Pancreas (tissue), 10 donors: Measurements from ENCODE around the gene ASPRV1. TPM values are rescaled to one million over a fixed set of nuclear protein-coding genes. Genes with fewer than 3 reads are reported as not detected.
"Not testable (repeated sequence)": the region's sequence is repeated elsewhere in the genome, so short reads cannot be mapped to it uniquely, and the experiment has no call there.

Experiments
- ATAC-seq, 4 donors: fragments of 200-7000 bp; cut with Tn5 transposase; one replicate each; pipeline versions ENCODE4 v1.8.0 to v1.9.1; 2020; ENCODE audit warnings: mild to moderate bottlenecking in 4 of 4, moderate library complexity in 4 of 4
- DNase-seq, 6 donors: peaks; one replicate each; pipeline ENCODE4 v3.0.0-alpha.2; 2020
- FAIRE-seq: peaks from 2 replicates; lab custom pipeline; 2012; peaks lifted over from hg19 to GRCh38; lab: Jason Lieb, UNC
- H3K27ac ChIP-seq, 4 donors: fragments of 200-600 bp; sonication (generic); 1 replicate in 3 of 4; 2 replicates in 1 of 4; pipeline versions ENCODE4 v1.5.0 to v1.8.0; 2020
- H3K27me3 ChIP-seq, 4 donors: fragments of 200-600 bp; one replicate each; pipeline ENCODE4 v1.8.0; 2021
- H3K36me3 ChIP-seq, 3 donors: fragments of 200-600 bp; sonication (generic) in 1 of 3; one replicate each; pipeline versions ENCODE4 v1.5.0 to v1.8.0; 2020 to 2021
- H3K4me1 ChIP-seq, 3 donors: fragments of 200-600 bp; one replicate each; pipeline ENCODE4 v1.8.0; 2021
- H3K4me3 ChIP-seq, 4 donors: fragments of 200-600 bp; sonication (generic) in 2 of 4; one replicate each; pipeline versions ENCODE4 v1.5.0 to v1.8.0; 2020 to 2021
- H3K9me3 ChIP-seq, 4 donors: fragments of 200-600 bp; one replicate each; pipeline ENCODE4 v1.8.0; 2021
- WGBS, 2 donors: extraction: QIAGEN DNeasy Blood & Tissue Kit; methylation state at CpG; one replicate each; pipeline ENCODE4 v1.1.7; 2013; 5-methylcytosine and 5-hydroxymethylcytosine counted together
- intact Hi-C, 3 donors: fragments of 100-400 bp; cut with DNase I; formaldehyde crosslinking; loops; one replicate each; pipeline versions ENCODE4 v1.11.1 to v1.14.2; 2022
- polyA plus RNA-seq, 2 donors: library from polyadenylated mRNA; stranded (reverse); fragments of 200-250 nt; gene quantifications; one replicate each; pipeline ENCODE4 v1.2.3, GENCODE V29; 2013
- total RNA-seq, 6 donors: library from RNA; stranded (reverse); fragmentation: NEBNext Ultra II Directional in 4 of 6; extraction: Animal tissue kit (Norgen Biotek cat#: 25700) in 4 of 6; gene quantifications; one replicate each; pipeline versions ENCODE4 v1.2.1 to v1.2.4, GENCODE V29; 2021 to 2023
- TF ChIP-seq, protein P1 (sequence below), 4 donors: fragments of 200-600 bp; sonication (generic) in 3 of 4; IDR thresholded peaks; one replicate each; pipeline versions ENCODE4 v1.5.0 to v1.8.0; 2021; ENCODE audit warnings: antibody characterized with exemption in 4 of 4
- donor health status: healthy with polysubstance abuse.
- donor health status: DM: no; HTN: no; CAD: no; lungs with moderate emphysema.
- donor health status: DM: no; HTN: no; CAD: no.
- donor health status: control.
- donor health status: control.
- donor health status: Bipolar disorder and iron deficiency.
- donor health status: DM: yes; HTN: yes; CAD: no.
- donor health status: DM: no; HTN: no; CAD: no.
- donor health status: DM: no; HTN: no; CAD: no.
- donor health status: DM: yes; HTN: yes; CAD: no.

The ASPRV1 gene
- total and polyA plus RNA-seq, 8 donors = 0.12 to 1.2 (median 0.29) TPM

DNA sequence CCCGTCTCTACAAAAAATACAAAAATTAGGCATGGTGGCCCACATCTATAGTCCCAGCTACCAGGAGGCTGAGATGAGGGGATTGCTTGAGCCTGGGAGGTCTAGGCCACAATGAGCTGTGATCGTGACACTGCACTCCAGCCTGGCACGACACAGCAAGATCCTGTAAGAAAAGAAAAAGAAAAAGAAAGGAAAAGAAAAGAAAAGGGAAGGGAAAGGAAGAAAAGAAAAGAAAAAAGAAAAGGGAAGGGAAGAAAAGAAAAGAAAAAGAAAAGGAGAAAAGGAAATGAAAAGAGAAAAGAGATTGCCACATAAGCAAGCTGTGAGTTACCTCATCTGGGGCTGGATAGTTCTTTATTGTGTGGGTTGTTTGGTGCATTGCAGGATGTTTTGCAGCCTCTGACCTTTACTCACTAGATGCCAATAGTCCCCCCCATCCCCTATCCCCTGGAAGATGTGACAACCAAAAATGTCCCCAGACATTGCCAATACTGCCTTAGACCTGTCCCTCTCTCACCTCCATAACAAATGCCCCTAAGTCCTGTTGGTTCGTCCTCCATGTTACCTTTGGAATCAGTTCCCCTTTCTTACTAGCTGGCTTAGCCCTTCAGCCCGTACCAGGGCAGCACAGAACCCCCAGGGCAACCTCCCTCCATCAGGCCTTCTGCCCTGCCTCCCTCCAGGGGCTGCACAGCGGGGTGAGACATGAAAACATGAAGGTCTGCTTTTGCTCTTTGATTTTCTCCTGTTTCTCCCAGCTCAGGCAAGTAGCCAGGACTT is 8.9 kb downstream of the ASPRV1 start:
- no peak overlapping the region for H3K4me3 ChIP-seq
- H3K36me3 ChIP-seq = no peaks in the 10 kb centered on the region
- TF ChIP-seq, protein P1, sequence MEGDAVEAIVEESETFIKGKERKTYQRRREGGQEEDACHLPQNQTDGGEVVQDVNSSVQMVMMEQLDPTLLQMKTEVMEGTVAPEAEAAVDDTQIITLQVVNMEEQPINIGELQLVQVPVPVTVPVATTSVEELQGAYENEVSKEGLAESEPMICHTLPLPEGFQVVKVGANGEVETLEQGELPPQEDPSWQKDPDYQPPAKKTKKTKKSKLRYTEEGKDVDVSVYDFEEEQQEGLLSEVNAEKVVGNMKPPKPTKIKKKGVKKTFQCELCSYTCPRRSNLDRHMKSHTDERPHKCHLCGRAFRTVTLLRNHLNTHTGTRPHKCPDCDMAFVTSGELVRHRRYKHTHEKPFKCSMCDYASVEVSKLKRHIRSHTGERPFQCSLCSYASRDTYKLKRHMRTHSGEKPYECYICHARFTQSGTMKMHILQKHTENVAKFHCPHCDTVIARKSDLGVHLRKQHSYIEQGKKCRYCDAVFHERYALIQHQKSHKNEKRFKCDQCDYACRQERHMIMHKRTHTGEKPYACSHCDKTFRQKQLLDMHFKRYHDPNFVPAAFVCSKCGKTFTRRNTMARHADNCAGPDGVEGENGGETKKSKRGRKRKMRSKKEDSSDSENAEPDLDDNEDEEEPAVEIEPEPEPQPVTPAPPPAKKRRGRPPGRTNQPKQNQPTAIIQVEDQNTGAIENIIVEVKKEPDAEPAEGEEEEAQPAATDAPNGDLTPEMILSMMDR (IDR thresholded peaks at IDR 0.05) = no peak
- WGBS, 2 donors = 80 to 87% methylated on average over 6 of the region's 6 CpGs
- ATAC-seq (no peak), FAIRE-seq (no peak), DNase-seq (no peak)
- no peaks in the 10 kb centered on the region for H3K4me1 ChIP-seq
- intact Hi-C loops = no loop called here
- H3K9me3 ChIP-seq = no peaks in the 10 kb centered on the region
- no peaks in the 10 kb centered on the region for H3K27me3 ChIP-seq
- no peak overlapping the region for H3K27ac ChIP-seq

DNA sequence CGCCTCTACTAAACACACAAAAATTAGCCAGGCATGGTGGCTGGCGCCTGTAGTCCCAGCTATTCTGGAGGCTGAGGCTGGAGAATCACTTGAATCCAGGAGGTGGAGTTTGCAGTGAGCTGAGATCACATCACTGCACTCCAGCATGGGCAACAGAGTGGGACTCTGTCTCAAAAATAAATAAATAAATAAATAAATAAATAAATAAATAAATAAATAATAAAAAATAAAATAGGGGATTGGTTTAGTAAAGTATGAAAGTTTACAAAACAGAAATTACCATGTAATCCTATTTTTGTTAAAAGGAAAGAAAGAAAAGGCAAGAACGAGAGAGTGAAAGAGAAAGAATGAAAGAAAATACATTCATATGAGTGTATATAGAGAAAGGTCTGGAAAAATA is 10.8 kb downstream of the ASPRV1 start:
- WGBS, 2 donors = 92 to 100% methylated on average over 3 of the region's 3 CpGs
- H3K27ac ChIP-seq, intact Hi-C loops, H3K27me3 ChIP-seq, ATAC-seq, H3K36me3 ChIP-seq, H3K9me3 ChIP-seq, FAIRE-seq, H3K4me1 ChIP-seq, DNase-seq, H3K4me3 ChIP-seq: not testable (repeated sequence)

DNA sequence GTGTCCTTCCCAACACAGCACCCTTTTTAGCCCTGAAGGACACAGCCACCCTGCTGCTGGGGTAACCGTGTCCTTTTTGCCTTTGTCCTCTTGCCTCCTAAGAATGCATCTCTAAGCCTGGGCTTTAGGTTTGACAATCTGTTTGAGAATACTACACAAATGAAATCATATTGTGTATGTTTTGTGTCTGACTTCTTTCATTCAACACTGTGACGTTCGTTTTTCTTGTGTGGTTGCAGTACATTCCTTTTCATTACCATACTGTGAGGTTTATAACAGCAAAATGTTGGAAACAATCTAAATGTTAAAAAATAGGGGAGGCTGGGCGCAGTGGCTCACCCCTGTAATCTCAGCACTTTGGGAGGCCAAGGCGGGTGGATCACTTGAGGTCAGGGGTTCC is 11.2 kb downstream of the ASPRV1 start:
- Histone ChIP-seq H3K9me3 (no peaks in the 10 kb centered on the region), H3K27ac (no peak overlapping the region), H3K4me1 (no peaks in the 10 kb centered on the region), H3K27me3 (no peaks in the 10 kb centered on the region), H3K4me3 (no peak overlapping the region), H3K36me3 (no peaks in the 10 kb centered on the region)
- intact Hi-C loops = no loop called here
- TF ChIP-seq, protein P1 (IDR thresholded peaks at IDR 0.05) = no peak
- WGBS, 2 donors = 67 to 75% methylated on average over 5 of the region's 5 CpGs
- DNase-seq (no peak), FAIRE-seq (no peak), ATAC-seq (no peak)

DNA sequence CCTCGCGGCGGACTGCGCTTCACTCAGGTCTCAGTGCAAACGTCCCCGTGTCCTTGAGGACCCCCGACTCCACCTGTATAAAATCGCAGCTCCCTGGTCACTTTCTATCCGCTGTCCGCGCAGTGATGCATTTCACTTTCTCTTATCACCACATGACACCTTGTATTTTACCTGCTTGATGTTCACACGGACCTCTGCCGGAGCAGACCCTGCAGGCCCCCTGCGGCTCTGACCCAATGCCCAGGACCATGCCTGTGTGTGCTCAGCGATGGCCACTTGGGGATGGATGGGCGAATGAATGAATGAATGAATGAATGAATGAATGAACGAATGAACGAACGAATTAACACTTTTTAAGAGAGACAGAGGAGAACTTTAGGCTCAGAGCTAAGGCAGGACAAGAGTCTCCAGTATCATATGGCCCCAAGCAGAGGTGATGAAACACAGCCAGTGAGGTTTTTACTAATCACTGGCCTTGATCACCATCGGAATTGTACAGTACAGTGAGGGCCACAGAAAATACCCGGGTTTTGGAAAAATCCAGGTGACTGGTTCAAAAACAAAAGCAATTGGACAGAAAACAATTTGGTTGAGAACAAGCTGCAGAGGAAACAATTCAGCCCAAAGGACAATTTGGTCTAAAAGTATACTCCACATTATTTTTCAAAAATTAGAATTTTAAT is 12.3 kb downstream of the ASPRV1 start:
- H3K4me1 ChIP-seq = no peaks in the 10 kb centered on the region
- H3K4me3 ChIP-seq = peak overlapping the region in 1 of 4 donors; percentile 4
- H3K9me3 ChIP-seq = no peaks in the 10 kb centered on the region
- H3K36me3 ChIP-seq = no peaks in the 10 kb centered on the region
- no peak for FAIRE-seq
- H3K27me3 ChIP-seq = no peaks in the 10 kb centered on the region
- DNase-seq = no peak
- TF ChIP-seq, protein P1 (IDR thresholded peaks at IDR 0.05) = no peak
- no peak for ATAC-seq
- intact Hi-C loops = no loop called here
- WGBS, 2 donors = 37 to 48% methylated on average over 19 to 21 of the region's 21 CpGs
- H3K27ac ChIP-seq = no peak overlapping the region

DNA sequence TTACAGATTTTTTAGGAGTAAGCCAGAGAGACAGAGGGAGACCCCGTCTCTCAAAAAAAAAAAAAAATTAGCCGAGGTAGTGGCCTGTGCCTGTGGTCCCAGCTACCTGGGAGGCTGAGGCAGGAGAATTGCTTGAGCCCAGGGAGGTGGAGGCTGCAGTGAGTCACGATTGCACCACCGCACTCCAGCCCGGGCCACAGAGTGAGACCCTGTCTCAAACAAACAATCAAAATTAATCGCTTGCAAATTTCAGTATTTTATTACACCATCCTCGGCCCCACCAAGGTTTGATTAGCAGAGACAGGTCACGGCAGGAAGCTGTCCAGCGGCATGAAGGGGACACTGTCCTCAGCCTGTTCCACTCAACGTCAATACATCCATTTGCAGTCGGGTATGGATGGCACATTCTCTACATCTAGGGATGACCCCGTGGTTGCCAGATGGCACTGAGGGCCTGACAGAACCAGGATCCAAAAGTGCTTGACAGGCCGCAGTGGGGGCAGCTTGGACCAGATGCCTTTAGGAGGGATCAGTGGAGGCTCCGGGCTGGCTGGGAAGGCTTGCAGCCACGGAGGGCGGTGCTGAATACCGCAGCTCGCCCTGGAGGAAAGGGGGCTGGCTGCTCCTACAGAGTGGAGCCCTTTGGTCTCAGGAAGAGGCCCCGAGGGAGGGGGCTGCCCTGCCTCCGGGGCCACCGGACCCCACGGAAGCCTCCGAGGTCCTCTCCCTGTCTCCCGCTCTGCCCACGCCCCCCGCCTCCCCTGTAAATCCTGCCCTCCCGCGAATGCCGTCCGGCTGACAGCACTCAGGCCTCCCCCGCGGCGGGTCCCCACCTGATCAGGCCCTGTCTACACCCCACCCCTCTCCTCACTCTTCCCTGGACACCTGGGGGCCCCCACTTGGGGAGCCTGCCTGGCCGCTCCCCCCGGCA is 13.1 kb downstream of the ASPRV1 start:
- H3K27ac ChIP-seq = no peak overlapping the region
- TF ChIP-seq, protein P1 (IDR thresholded peaks at IDR 0.05) = no peak

More for the DNA sequence above, 13.1 kb downstream of the ASPRV1 start:
- H3K27me3 ChIP-seq = no peaks in the 10 kb centered on the region
- WGBS, 2 donors = 49 to 53% methylated on average over 25 to 35 of the region's 35 CpGs
- no peaks in the 10 kb centered on the region for H3K9me3 ChIP-seq
- ATAC-seq = peak in 1 of 4 donors; percentile 32
- intact Hi-C loops = no loop called here
- FAIRE-seq = no peak
- H3K36me3 ChIP-seq = no peaks in the 10 kb centered on the region
- H3K4me1 ChIP-seq = no peaks in the 10 kb centered on the region
- peak overlapping the region in 1 of 4 donors; percentile 4 for H3K4me3 ChIP-seq
- peak in 1 of 6 donors; percentile 55 for DNase-seq
